HS-5 (cell line): ENCODE data around the gene BPTF.
"Not testable (repeated sequence)": the region's sequence is repeated elsewhere in the genome, so short reads cannot be mapped to it uniquely, and the experiment has no call there.

ENCODE experiments used
- DNase-seq: peaks from one replicate; pipeline ENCODE4 v3.0.0-alpha.2; 2012; ENCODE audit warnings: low read depth

Gene BPTF

DNA sequence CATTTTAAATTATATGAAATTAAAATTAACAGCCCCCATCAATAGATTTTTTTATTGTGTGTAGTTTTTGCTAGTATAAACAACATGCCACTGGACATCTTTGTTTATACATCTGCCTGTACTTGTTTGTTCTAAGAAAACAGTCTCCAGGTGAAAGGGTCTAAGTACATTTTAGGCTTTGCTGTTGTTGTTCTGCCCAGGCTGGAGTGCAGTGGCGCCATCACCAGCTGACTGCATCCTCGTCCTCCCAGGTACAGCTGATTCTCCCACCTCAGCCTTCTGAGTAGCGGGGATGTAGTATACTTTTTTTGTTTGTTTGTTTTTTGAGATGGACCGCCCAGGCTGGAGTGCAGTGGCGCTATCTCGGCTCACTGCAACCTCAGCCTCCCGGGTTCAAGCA, 145.5 kb downstream of the BPTF start:
- DNase-seq = no peak

DNA sequence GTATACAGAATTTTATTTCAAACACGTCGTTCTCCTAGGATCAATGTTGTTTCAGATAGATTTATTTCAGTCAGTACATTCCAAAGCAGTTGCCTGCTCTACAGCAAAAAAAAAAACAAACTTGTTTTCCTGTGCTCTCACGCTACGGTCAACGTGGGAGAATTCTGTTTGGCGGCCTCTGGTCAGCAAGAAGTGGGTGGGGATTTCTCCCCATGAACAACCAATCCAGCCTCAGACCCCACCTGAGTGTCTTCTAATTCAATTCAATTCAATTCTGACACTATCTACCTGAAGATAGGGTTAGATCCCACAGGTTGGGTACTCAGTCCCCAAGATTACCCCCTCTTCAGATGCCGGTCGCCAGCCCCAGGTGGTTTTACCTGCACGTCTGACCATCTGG, 148.9 kb downstream of the BPTF start:
- no peak for DNase-seq

DNA sequence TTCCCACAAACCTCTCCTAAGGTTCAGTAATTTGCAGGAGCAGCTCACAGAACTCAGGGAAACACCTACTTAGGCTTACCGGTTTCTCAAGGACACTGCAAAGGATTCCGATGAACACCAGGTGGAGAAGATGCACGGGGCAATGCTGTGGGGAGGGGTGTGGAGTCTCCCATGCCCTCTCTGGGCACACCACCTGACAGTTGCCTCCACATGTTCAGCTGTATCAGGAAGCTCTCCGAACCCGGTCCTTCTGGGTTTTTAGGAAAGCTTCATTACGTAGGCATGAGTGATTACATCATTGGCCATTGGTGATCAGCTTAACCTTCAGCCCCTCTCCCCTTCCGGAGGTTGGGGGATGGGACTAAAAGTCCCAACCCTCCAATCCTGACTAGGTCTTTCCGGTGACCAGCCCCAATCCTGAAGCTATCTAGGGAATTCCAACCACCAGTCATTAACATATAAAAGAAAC, 149.3 kb downstream of the BPTF start:
- DNase-seq = no peak

DNA sequence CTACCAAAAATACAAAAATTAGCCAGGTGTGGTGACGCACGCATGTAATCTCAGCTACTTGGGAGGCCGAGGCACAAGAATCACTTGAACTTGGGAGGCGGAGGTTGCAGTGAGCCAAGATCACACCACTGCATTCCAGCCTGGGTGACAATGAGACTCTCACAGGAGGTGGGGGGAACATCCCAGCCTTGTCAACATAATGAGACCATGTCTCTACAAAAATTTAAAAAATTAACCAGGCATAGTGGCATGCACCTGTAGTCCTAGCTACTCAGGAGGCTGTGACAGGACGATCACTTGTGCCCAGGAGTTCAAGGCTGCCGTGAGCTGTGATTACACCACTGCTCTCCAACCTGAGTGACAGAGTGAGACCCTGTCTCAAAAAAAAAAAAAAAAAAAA, 151.0 kb downstream of the BPTF start:
- not testable (repeated sequence) for DNase-seq

DNA sequence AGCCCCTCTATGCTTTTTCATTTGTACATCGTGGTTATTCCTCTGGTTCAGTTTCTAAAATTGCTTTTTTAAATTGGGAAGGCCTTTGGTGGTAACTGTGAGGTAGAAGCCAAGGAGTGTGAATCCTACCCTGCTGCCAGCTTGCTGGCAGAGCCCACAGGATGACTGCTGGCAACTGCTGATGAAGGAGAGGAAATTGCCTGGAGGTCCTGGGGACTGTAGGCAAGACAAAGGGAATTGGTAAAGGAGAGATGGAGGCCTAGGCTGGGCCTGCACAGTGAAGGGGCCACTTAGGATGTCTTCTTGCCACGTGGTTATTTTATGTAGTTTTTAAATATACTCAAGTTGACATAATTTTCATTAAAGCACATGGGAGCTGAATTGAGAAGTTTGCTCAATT, 155.2 kb downstream of the BPTF start:
- no peak for DNase-seq

DNA sequence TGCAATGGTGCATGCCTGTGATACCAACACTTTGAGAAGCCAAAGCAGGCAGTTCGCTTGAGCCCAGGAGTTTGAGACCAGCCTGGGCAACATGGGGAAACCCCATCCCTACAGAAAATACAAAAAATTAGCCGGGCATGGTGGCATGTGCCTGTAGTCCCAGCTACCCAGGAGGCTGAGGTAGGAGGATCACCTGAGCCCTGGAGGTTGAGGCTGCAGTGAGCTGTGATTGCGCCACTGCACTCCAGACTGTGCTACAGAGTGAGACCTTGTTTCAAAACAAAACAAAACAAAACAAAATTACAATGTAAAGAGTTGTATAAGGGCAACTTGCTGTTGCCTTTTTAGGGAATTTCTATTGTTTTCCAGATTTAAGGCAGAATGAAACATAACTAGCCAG, 155.6 kb downstream of the BPTF start:
- not testable (repeated sequence) for DNase-seq

DNA sequence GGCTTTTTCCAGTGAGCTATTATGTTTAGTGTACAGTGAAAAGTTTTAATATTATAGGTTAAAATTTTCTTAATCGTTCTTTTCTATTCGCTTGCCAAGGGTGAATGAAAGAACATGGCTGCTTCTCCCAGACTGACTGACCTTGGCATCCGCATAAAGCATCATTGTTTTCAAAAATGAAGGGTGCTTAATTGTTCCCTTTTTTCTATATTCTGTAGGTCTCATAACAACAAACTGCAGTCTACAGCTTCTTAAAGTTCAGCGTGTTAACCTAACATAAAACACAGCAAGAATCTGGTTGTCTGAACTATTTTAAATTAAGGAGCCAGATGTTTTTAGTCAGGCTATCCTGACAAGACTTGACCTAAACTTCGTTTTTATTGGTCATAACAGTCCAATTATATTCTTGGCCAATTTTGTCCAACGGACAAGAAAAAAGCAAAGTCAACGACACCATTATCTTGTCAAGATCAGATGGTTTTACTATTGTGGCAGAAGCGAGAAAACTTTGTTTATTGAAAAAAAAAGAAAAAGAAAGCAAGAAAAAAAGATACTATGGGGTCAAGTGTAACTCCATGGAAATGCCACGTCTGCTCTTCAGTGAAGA, 156.8 kb downstream of the BPTF start:
- DNase-seq = no peak

DNA sequence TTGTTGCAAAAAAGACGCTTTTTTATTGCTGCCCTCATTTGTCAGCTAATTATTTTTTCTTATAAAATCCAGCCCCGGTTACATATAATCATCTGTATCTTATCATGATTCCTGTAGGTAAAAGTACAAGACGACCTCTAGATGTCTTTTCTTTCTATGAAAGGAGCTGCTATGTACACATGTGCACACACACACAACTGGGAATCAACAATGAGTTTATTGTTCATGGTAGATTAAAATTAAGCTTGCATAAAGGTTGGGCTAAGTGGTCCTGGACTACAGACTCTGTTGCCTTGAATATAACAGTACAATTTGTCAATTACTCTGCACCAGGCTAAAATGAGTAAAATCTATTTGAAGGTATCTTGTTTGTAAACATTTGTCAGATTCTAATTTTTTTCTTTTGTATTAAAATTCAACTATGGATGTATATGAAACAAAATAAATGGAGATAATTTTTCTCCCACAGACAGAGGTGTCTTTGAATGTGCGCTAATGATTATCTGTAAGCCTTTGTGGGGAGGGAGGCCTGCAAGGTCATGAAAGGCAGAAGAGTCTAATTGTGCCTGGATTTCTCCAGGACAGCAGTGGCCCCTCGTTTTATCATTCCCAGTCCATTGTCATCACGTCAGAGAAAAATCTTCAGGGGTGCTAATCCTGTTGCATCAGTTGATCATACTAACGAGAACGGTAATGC, 157.5 kb downstream of the BPTF start:
- no peak for DNase-seq

DNA sequence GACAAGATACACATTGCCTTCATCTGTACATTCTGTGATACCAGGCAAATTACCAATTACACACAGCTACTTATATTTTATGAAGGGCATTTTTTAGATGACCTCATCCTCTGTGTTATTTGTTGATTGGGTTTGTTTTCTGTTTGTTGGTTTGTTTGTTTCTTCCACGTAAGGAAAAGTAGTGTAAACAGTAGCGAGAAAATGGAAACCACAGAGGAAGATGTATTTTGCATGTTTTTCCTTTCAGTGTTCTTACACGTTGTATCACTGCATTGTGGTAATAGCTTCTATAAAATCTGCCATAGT, 158.0 kb downstream of the BPTF start:
- DNase-seq = no peak

DNA sequence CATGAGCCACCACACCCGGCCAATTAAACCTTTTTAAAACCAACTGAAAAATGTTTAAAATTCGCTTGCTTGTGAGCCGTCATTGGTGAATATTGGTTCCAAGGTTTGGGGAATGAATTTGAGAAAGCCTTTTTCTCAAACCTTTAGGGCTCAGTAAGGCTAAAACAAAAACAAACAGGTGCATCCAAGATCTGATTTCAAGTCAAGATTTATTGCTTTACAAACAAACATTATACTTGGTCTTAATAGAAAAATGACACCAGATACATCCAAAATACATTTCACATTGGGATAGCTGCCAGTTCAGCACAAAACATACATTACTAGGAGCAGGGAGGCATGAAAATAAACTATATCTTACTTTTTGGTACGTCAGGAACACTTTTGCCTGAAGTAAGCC, 165.6 kb downstream of the BPTF start:
- DNase-seq = no peak

DNA sequence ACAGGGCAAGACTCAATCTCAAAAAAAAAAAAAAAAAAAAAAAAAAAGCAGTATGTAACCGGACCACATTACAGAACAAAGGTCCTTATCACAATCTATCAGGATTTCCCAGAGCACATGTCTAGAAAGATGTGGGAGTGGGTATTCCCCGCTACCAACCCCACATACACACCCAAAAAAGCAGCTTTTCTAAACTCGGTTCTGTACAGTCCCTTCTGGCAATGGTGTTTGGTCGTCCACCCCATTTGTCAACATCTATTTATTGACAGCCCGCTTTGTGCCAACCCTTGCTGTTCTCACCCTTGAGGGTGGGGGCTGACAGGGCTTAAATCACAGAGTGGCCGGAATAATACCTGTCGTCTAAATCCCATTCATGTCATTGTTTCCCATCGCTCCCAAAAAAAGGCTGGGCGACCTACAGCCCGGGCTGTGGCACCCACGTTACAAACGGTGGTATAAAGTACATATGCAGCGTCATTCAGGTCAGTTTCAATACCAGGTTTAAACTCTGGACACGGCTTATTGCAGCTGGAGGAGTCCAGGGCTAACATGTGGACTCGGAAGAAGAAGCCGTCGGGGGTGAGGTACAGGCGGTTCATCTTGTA, 167.3 kb downstream of the BPTF start:
- no peak for DNase-seq

DNA sequence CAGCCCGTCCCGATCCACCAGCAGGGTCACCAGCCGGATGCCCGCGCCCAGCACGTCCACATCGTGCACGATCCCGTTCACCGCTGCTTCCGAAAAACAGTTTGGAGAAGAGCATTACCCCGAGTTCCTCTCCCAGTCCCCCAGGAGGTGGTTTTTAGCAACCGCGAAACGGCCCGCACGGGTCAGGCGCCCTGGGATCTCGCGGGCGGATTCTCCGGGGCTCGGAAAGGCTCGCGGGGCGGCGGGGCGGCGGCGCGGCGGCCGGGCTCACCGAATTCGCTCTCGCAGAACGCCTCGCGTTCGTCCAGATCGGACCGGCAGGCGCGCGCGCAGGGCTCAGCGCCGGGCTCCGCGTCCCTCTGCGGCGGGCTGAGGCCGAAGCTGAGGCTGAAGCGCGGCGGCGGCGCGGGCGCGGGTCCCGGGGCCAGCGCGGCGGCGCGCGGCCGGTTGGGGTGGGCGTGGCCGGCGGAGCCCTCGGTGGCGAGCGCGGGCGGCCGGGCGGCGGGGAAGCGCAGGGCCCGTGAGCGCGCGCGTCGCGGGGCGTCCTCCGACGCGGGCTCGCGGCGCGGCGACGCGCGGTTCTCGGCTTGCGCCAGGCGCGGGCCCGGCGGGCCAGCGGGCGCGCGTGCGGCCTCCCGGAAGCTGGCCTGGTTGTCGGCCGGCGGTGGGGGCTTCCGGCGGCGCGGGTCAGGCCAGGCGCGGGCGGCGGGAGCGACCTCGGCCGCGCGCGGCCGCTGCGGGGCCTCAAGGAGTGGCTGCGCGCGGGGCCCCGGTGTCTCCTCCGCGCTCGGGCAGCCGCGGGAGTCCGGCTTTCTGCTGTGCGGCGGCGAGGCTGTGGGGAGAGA, 168.1 kb downstream of the BPTF start:
- no peak for DNase-seq

DNA sequence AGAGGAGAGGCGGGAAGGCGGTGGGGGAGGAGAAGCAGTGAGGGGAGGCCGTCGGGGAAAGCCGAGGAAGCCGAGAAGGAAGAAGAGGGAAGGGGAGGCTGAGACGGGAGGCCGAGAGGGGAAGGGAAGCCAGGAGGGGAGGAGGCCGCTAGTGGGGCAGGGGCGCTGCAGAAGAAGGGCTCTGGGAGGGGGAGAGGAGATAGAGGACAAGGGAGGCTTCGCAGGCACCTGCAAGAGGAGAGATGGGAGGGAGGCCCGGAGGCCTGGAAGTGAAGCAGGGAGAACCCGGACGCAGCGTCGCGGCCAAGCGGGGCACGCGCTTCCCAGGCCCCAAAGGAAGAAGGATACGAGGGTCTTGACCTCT, 168.7 kb downstream of the BPTF start:
- DNase-seq = no peak

DNA sequence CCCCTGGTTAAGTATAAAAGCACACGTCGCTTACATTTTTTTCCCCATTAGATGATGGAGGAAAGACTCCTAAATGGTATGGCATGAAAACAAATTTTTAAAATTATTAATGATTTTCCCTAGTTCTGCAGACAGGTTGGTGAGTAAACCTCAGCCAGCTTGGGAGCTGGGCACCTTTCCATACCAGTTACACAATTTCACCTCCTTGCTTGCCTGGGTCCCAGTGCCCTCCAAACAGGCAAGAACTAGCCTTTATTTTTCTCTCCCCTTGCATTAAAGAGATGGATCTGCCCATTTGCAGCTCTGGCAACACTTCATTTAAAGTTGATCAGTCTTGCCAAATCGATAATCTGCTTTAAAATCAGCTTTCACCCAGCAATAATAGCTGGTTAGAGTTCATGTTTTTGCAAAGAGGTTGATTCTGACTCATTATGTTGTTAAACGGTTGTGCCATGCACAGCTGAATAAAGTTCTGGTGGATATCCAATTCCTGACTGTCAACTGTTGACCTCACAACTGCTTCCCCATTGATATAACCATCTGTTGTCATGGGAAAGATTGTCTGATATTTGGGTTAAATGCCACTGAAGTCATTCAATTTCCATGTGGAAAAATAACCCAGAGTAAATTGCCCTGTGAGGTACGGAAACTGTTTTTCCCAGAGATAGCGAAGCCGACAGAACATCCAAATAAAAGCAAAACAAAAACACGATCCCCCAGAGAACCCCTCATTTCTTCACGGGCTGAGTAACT, 169.7 kb downstream of the BPTF start:
- DNase-seq = peak; percentile 86

DNA sequence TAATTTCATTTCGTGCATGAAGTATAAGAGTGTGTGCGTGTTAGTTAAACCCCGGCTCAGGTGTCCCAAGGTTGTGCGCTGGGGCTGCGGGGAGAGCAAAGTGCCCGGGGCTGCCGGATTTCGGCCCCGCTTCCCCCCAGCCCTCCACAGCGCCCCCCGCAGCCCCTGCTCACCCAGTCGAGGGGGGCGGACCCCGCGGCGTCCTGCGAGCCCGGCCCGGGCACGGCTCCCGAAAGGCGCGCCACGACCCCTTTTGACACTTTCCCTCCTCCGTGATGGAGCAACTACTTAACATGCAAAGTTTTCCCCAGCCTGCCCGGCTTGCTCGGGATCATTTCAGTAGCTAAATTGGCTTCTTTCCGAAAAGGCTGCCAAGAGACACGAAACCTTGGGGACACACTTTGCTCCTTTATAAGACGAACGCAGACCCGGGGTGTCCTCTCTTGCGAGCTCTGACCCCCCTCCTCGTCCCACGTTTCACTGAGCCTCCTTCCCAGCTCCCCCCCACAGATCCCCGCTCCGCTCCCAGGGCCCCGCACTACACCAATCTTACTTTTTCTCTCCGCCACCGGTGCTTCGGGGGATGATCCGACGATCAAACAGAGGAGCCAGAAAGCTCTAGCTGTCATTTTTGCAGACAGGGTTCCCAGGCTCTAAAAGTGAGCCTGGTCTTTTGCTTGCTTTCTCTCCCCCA, 170.4 kb downstream of the BPTF start:
- no peak for DNase-seq

DNA sequence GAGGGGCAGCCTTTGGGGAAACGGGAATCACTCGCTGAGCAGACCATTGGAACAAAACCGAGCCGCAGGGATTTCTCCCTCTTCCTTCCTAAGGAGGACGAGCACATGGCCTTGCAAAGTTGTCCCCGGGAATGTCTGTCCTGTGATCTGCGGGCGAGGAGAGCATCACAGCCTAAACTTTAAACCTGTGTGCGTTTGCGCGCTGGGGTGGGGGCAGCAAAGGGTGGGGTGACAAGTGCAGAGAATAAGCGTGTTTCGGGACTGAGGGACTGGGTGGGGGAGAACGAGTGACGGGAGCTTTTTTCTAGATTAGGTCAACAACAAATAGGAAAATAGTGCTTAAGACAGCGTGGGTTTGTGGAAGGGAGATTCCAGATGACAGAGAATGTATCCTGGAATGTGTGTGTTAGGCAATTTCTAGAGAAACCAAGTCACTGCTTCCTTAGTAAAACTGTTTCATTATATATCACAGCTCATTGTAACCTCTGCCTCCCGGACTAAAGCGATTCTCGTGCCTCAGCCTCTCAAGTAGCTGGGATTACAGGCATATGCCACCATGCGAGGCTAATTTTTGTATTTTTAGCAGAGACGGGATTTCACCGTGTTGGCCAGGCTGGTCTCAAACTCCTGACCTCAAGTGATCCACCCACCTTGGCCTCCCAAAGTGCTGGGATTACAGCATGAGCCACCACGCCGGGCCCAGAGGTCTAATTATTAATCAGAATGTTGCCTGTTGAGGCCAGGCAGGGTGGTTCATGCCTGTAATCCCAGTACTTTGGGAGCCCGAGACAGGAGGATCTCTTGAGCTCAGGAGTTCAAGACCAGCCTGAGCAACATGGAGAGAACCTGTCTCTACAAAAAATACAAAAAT, 171.2 kb downstream of the BPTF start, which contains the start of gene C17orf58:
Gene C17orf58, minus strand, starts transcription at position 169 of the 871 bp plus-strand sequence. CDS start 271 bp downstream, outside the sequence.
- not testable (repeated sequence) for DNase-seq

DNA sequence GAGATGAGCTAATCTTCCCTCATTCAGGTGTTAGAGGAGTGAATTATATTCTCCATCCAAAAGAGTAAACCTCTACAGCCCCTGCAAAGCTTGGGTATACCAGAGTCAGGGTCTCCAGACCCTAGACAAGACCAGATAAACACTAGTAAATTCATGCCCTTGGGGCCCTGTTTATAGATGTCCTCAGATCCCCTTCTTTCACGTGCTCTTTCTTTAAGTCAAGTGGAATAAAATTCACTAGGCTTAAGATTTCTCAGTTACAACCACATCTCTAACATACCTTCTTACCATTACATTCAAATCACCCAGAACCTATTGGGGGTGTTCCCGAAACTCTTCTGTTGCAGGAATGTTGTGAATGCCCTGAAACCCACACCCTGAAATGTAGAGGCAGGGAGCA, 173.2 kb downstream of the BPTF start:
- no peak for DNase-seq

DNA sequence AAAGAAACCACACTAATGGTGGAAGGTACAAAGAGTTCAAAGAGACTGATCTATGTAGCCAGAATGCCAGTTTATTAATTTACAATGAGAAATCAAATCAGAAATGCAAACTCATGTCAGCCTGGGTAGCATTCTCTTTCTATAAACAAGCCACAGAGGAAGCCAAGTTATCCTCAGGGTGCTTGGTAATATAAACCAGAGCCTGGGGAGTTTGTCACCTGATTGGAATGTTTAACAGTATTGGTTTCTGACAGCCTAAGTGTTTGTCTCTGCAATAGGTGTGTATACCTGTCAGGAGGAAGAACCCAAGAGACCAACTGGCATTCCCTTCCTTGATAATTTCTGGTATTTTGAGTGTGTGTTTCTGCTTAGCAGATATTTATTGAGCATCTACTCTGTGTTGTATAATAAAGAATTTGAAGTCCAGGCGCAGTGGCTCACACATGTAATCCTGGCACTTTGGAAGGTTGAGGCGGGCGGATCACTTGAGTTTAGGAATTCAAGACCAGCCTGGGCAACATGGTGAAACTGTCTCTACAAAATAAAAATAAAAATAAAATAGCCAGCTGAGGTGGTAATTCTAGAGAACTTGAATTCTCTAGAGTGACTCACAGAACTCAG, 174.1 kb downstream of the BPTF start:
- DNase-seq = no peak

DNA sequence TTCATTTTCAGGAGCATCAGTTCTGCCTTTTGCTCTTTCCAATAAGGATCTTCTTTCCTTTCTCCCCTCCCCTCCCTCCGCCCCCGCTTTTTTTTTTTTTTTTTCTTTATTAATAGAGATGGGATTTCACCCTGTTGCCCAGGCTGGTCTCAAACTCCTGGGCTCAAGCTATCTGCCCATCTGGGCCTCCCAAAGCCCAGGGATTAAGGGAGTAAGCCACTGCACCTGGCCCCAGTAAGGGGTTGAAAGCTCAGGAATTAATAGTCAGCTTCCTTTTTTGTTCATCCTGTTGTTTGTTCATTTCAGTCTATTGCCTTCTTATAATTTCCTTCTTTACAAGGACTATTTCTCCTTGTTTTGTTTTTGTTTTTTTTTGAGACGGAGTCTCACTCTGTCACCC, 178.9 kb downstream of the BPTF start:
- no peak for DNase-seq

DNA sequence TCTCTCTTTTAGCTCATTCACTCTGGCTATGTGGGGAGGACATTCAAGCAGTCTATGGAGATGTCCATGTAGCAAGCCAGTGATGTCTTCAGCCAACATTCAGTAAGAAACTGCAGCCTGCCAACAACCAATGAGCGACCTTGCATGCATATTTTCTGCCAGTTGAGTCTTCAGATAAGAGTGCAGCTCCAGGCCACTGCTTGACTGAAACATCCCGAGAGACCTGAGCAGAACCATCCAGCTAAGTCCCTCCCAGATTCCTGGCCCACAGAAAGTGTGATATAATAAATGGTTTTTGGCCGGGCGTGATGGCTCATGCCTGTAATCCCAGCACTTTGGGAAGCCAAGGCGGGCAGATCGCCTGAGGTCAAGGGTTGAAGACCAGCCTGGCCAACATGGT, 181.5 kb downstream of the BPTF start:
- DNase-seq = no peak
